Mesothelial cell of epicardium (in vitro differentiated cells): ENCODE results near the gene DEGS1. TPM values are rescaled to one million over a fixed set of nuclear protein-coding genes. Genes with fewer than 3 reads are reported as not detected.
A peak's percentile ranks its signal among the peaks of the same experiment; 100 is the strongest.
"Not testable (repeated sequence)": the region's sequence is repeated elsewhere in the genome, so short reads cannot be mapped to it uniquely, and the experiment has no call there.

Experiments used
- DNase-seq, 2 experiments: peaks; one replicate each; pipeline ENCODE4 v3.0.0; 2021; ENCODE audit warnings: low spot score in 2 of 2; ENCODE audit not compliant: unreplicated experiment in 2 of 2
- H3K27ac Mint-ChIP-seq: 2 replicates; pipeline ENCODE4 v1.8.0; 2021; ENCODE audit warnings: mixed read lengths
- H3K27me3 Mint-ChIP-seq: 2 replicates; pipeline ENCODE4 v1.8.0; 2021; ENCODE audit warnings: low read depth, mixed read lengths
- H3K36me3 Mint-ChIP-seq: 2 replicates; pipeline ENCODE4 v1.8.0; 2021; ENCODE audit warnings: mixed read lengths
- H3K4me1 Mint-ChIP-seq: 2 replicates; pipeline ENCODE4 v1.8.0; 2021; ENCODE audit warnings: mixed read lengths
- H3K4me3 Mint-ChIP-seq: 2 replicates; pipeline ENCODE4 v1.8.0; 2021; ENCODE audit warnings: mild to moderate bottlenecking, moderate library complexity, mixed read lengths
- H3K9me3 Mint-ChIP-seq: 2 replicates; pipeline ENCODE4 v1.8.0; 2021; ENCODE audit warnings: mixed read lengths
- CTCF ChIP-seq: fragments of 200-600 bp; sonication (generic); IDR thresholded peaks from one replicate; pipeline ENCODE4 v1.5.0; 2021; ENCODE audit warnings: antibody characterized with exemption; ENCODE audit not compliant: unreplicated experiment
- total RNA-seq: library from RNA; stranded (reverse); gene quantifications from 3 replicates; pipeline ENCODE4 v1.2.1, GENCODE V29; 2021

Gene DEGS1
- total RNA-seq, 1 donor from 2014 or later, result 55.4 TPM

DNA sequence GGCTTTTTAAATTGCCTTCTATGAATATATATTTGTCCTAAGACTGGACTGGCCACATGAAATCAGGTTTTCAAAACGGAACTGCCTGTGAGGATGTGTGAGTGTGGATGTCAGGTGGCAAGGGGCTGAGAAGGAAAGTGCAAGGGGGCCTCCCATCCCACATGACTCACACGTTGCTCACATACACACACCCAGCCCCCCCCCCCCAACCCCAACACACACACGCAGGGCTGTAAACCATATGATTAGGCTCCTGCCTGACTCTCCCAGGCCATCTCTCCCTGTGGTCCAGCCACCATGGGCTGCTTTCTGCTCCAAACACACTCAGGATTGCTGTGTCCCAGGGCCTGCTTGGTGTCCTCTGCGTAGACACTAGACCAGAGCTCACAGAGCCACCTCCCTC is 22.4 kb downstream of the DEGS1 start:
- H3K27ac Mint-ChIP-seq, result peak overlapping the region; percentile 93
- no peak for TF ChIP-seq CTCF
- H3K4me3 Mint-ChIP-seq, result no peak overlapping the region
- no peaks in the 10 kb centered on the region for H3K9me3 Mint-ChIP-seq
- peaks cover 30% of the 10 kb centered on the region for H3K4me1 Mint-ChIP-seq
- H3K27me3 Mint-ChIP-seq, result no peaks in the 10 kb centered on the region
- DNase-seq, result no peak
- no peaks in the 10 kb centered on the region for H3K36me3 Mint-ChIP-seq

DNA sequence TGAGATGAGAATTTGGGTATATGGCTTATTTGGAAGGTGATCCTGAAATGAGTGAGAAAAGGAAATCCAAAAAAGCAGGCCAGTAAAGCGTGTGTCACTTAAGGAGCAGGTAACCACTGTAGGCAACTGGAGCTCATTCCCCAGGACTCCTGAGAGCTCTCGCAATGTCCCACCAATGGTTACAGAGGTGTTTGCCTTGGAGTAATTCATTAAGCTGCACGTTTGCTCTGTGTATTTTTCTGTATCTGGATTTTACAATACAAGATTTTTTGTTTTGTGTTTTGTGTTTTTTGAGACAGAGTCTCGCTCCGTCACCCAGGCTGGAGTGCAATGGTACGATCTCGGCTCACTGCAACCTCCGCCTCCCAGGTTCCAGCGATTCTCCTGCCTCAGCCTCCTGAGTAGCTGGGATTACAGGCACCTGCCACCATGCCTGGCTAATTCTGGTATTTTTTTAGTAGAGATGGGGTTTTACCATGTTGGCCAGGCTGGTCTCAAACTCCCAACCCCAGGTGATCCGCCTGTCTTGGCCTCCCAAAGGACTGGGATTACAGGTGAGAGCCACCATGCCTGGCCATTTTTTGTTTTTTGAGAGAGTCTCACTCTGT is 23.0 kb downstream of the DEGS1 start:
- peaks cover 30% of the 10 kb centered on the region for H3K4me1 Mint-ChIP-seq
- H3K27ac Mint-ChIP-seq, result peak overlapping the region; percentile 93
- not testable (repeated sequence) for H3K9me3 Mint-ChIP-seq, H3K36me3 Mint-ChIP-seq, DNase-seq, H3K27me3 Mint-ChIP-seq, H3K4me3 Mint-ChIP-seq

GRCh38 chr1:224211206-224211962 is 28.3 kb downstream of the DEGS1 start:
- Mint-ChIP-seq H3K36me3 (no peaks in the 10 kb centered on the region), H3K27me3 (no peaks in the 10 kb centered on the region), H3K4me3 (no peak overlapping the region), H3K4me1 (peaks cover 30% of the 10 kb centered on the region), H3K9me3 (no peaks in the 10 kb centered on the region), H3K27ac (peak overlapping the region; percentile 81)
- no peak for TF ChIP-seq CTCF
- no peak for DNase-seq

GRCh38 chr1:224212618-224213061 is 29.6 kb downstream of the DEGS1 start:
- no peak for TF ChIP-seq CTCF
- H3K36me3 Mint-ChIP-seq, result no peaks in the 10 kb centered on the region
- no peaks in the 10 kb centered on the region for H3K9me3 Mint-ChIP-seq
- H3K27me3 Mint-ChIP-seq, result no peaks in the 10 kb centered on the region
- peak overlapping the region; percentile 86 for H3K27ac Mint-ChIP-seq
- no peak overlapping the region for H3K4me3 Mint-ChIP-seq
- peaks cover 30% of the 10 kb centered on the region for H3K4me1 Mint-ChIP-seq
- no peak for DNase-seq

DNA sequence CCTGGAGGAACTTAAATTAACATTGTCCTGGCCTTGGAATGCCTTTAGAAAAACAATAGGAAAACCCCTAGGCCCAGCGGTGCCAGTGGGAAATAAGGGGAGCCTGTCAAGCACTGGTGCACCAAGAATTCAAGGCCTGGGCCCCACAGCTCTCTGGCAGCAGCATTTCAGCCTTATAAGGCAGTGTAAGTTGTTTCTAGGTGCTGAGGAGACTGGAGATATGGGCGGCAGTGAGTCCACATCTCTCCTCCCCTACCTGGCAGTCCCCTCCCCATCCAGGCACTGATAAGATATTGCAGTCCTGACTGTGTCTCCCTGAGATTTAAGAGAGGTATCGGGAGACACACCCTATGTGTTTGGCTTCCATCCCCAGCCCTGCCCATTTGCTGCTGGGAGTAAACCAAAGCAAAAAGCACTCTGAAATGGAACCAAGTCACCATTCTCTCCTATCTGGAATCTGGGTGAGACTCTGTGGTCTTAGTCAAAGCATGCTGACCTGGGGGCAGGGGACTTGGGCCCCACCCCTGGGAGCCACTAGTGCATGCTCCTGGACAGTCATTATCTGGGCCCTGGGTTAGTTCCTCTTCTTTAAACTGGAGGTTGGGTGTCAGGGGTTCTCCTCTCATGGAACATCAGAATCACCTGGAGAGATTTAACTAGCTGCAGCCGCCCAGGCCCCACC is 30.5 kb downstream of the DEGS1 start:
- Mint-ChIP-seq H3K36me3 (no peaks in the 10 kb centered on the region), H3K4me1 (peaks cover 40% of the 10 kb centered on the region), H3K27ac (peak overlapping the region; percentile 86), H3K9me3 (no peaks in the 10 kb centered on the region), H3K27me3 (no peaks in the 10 kb centered on the region), H3K4me3 (no peak overlapping the region)
- TF ChIP-seq CTCF, result no peak
- no peak for DNase-seq

GRCh38 chr1:224216382-224216781 is 33.3 kb downstream of the DEGS1 start:
- H3K4me3 Mint-ChIP-seq, result no peak overlapping the region

More at GRCh38 chr1:224216382-224216781, 33.3 kb downstream of the DEGS1 start:
- H3K9me3 Mint-ChIP-seq, result no peaks in the 10 kb centered on the region
- no peaks in the 10 kb centered on the region for H3K27me3 Mint-ChIP-seq
- H3K36me3 Mint-ChIP-seq, result no peaks in the 10 kb centered on the region
- peaks cover 49% of the 10 kb centered on the region for H3K4me1 Mint-ChIP-seq
- no peak for DNase-seq
- no peak for TF ChIP-seq CTCF
- H3K27ac Mint-ChIP-seq, result no peak overlapping the region
